KMS-11 (cell line): Measurements from ENCODE around the gene ARRB2.

Source experiments
- H2AFZ ChIP-seq: fragments of 200-600 bp; sonication (generic); 2 replicates; pipeline ENCODE4 v1.6.1; 2016; ENCODE audit warnings: antibody characterized with exemption, mixed run types, low read depth
- H3K27ac ChIP-seq: fragments of 200-600 bp; sonication (generic); 2 replicates; pipeline ENCODE4 v1.6.1; 2016; ENCODE audit warnings: mild to moderate bottlenecking, mixed run types
- H3K27me3 ChIP-seq: fragments of 200-600 bp; sonication (generic); 2 replicates; pipeline ENCODE4 v1.6.1; 2017; ENCODE audit warnings: mild to moderate bottlenecking, low read depth, mixed run types, moderate library complexity; ENCODE audit not compliant: insufficient read depth
- H3K36me3 ChIP-seq: fragments of 200-600 bp; sonication (generic); 2 replicates; pipeline ENCODE4 v1.6.1; 2017; ENCODE audit warnings: mild to moderate bottlenecking, mixed run types; ENCODE audit not compliant: insufficient read depth
- H3K4me1 ChIP-seq: fragments of 200-600 bp; sonication (generic); 2 replicates; pipeline ENCODE4 v1.6.1; 2016; ENCODE audit warnings: mild to moderate bottlenecking, low read depth, mixed run types; ENCODE audit not compliant: poor library complexity, severe bottlenecking
- H3K4me2 ChIP-seq: fragments of 200-600 bp; sonication (generic); 2 replicates; pipeline ENCODE4 v1.7.0; 2016; ENCODE audit warnings: mild to moderate bottlenecking, mixed run types
- H3K4me3 ChIP-seq: fragments of 200-600 bp; sonication (generic); IDR thresholded peaks from 2 replicates; pipeline ENCODE4 v1.6.1; 2017; ENCODE audit warnings: low read depth, low read length, mixed read lengths; ENCODE audit not compliant: insufficient read depth
- H3K79me2 ChIP-seq: fragments of 200-600 bp; sonication (generic); 2 replicates; pipeline ENCODE4 v1.6.1; 2016; ENCODE audit warnings: low read depth, mixed run types; ENCODE audit not compliant: insufficient read depth
- H3K9ac ChIP-seq: fragments of 200-600 bp; sonication (generic); 2 replicates; pipeline ENCODE4 v1.6.1; 2016; ENCODE audit warnings: mild to moderate bottlenecking, mixed run types
- H4K20me1 ChIP-seq: fragments of 200-600 bp; sonication (generic); 2 replicates; pipeline ENCODE4 v1.6.1; 2016; ENCODE audit warnings: mild to moderate bottlenecking, mixed run types; ENCODE audit not compliant: insufficient read depth
- TF ChIP-seq, protein P1 (sequence below): fragments of 200-600 bp; sonication (generic); conservative IDR thresholded peaks from 2 replicates; pipeline ENCODE4 v1.6.1; 2017; ENCODE audit warnings: low read depth, mild to moderate bottlenecking, antibody characterized with exemption, low read length, moderate library complexity, mixed read lengths

Gene ARRB2

DNA sequence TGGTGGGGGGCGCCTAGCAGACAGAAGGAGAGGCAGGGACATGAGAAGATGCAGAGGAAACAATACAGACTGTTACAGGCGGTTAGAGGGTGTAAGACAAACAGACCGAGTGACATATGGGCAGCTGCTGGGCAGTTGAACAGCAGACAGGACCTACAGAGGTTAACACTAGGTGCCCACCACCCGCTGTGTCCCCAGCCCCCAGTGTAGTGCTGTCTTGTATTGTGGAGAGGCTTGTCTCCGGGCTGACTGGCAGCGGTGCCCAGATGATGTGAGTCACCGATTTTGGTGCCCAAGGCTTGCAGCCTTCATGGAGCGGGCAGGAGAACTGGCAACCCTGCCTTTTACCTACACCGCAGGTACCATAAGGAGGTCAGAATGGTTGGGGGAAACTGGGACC is 31.7 kb downstream of the ARRB2 start:
- Histone ChIP-seq H3K9ac (no peak overlapping the region), H3K27ac (no peak overlapping the region), H3K36me3 (no peaks in the 10 kb centered on the region), H3K4me2 (no peak overlapping the region), H3K4me3 (no peak overlapping the region), H3K4me1 (no peaks in the 10 kb centered on the region), H3K27me3 (0 out of 2 replicates have a peak, but pooled peaks cover 2% of the 10 kb centered on the region), H3K79me2 (no peaks in the 10 kb centered on the region), H2AFZ (no peak overlapping the region), H4K20me1 (no peaks in the 10 kb centered on the region)
- TF ChIP-seq, protein P1, sequence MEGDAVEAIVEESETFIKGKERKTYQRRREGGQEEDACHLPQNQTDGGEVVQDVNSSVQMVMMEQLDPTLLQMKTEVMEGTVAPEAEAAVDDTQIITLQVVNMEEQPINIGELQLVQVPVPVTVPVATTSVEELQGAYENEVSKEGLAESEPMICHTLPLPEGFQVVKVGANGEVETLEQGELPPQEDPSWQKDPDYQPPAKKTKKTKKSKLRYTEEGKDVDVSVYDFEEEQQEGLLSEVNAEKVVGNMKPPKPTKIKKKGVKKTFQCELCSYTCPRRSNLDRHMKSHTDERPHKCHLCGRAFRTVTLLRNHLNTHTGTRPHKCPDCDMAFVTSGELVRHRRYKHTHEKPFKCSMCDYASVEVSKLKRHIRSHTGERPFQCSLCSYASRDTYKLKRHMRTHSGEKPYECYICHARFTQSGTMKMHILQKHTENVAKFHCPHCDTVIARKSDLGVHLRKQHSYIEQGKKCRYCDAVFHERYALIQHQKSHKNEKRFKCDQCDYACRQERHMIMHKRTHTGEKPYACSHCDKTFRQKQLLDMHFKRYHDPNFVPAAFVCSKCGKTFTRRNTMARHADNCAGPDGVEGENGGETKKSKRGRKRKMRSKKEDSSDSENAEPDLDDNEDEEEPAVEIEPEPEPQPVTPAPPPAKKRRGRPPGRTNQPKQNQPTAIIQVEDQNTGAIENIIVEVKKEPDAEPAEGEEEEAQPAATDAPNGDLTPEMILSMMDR, result no peak

DNA sequence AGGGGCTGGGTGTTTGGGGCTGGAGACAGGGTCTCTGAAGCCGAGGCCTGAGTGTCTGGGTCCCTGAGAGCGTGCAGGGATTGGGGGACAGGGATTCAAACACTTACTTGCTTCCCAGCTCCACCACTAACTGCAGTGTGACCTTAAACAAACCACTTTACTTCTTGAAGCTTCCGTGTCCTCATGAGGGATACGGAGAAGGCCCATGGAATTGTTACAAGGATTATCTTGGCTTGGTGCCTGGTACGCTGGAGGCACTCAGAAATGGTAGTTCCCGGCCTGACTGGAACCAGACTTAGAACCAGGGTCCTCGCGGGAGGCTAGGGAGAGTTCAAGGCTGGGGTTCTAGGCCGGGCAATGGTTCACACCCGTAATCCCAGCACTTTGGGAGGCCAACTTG is 32.2 kb downstream of the ARRB2 start:
- H3K36me3 ChIP-seq, result no peaks in the 10 kb centered on the region
- H3K27ac ChIP-seq, result no peak overlapping the region
- H3K4me1 ChIP-seq, result no peaks in the 10 kb centered on the region
- no peak overlapping the region for H2AFZ ChIP-seq
- no peak overlapping the region for H3K9ac ChIP-seq
- H3K79me2 ChIP-seq, result no peaks in the 10 kb centered on the region
- TF ChIP-seq, protein P1, result no peak
- 0 out of 2 replicates have a peak, but pooled peaks cover 2% of the 10 kb centered on the region for H3K27me3 ChIP-seq
- no peaks in the 10 kb centered on the region for H4K20me1 ChIP-seq
- no peak overlapping the region for H3K4me2 ChIP-seq
- no peak overlapping the region for H3K4me3 ChIP-seq

DNA sequence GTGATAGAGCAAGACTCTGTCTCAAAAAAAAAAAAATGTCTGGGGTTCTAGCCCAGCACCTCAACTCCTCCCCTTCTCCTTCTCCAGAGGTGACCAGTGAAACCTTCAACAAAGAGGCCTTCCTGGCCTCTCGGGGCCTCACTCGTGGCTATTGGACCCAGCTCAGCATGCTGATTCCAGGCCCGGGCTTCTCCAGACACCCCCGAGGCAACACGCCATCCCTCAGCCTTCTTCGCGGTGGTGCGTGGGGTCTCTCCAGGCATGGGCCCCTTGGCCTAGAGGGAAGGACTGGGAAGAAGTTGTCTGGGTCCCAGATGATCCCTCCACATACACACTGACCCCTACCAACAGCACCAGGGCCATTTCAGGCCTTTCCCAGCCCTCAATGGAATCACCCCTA is 32.8 kb downstream of the ARRB2 start:
- Histone ChIP-seq H3K4me2 (no peak overlapping the region), H2AFZ (no peak overlapping the region), H3K79me2 (no peaks in the 10 kb centered on the region), H3K4me1 (no peaks in the 10 kb centered on the region), H4K20me1 (no peaks in the 10 kb centered on the region), H3K27ac (no peak overlapping the region), H3K27me3 (0 out of 2 replicates have a peak, but pooled peaks cover 2% of the 10 kb centered on the region), H3K4me3 (no peak overlapping the region), H3K36me3 (no peaks in the 10 kb centered on the region), H3K9ac (no peak overlapping the region)
- TF ChIP-seq, protein P1, result no peak

DNA sequence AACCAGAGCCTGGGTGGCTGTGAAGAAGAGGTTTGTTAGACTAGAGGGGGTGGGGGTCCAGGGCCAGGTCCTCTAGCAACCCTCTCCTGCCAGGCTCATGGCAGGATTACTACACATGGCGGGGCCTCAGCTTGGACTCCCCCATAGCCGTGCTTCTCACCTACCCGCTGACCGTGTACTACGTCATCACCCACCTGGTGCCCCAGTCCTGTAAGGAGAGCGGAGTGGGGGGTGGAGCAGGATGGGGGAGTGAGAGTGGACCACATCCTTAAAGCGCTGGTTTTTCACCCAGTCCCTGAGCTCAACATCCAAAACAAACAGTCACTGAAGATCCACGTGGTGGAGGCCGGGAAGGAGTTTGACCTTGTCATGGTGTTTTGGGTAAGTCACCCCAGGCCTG is 33.5 kb downstream of the ARRB2 start:
- Histone ChIP-seq H3K4me1 (no peaks in the 10 kb centered on the region), H3K27me3 (0 out of 2 replicates have a peak, but pooled peaks cover 2% of the 10 kb centered on the region), H3K9ac (no peak overlapping the region), H3K4me3 (no peak overlapping the region), H3K79me2 (no peaks in the 10 kb centered on the region), H4K20me1 (no peaks in the 10 kb centered on the region), H3K36me3 (no peaks in the 10 kb centered on the region), H3K27ac (no peak overlapping the region), H2AFZ (no peak overlapping the region), H3K4me2 (no peak overlapping the region)
- TF ChIP-seq, protein P1, result no peak
